ENCODE data around the gene KLHL3.

GRCh38 chr5:137649228-137649935 is 86.5 kb downstream of the KLHL3 start:
- TF ChIP-seq CTCF (IDR thresholded peaks at IDR 0.05) = no peak
- no peak for TF ChIP-seq ZFX (IDR thresholded peaks at IDR 0.05; ENCODE audit: borderline replicate concordance)

Measured in 22Rv1 (cell line).